Measurements from ENCODE around the gene SLC22A17. TPM values are rescaled to one million over a fixed set of nuclear protein-coding genes. Genes with fewer than 3 reads are reported as not detected.
A peak's percentile ranks its signal among the peaks of the same experiment; 100 is the strongest.

The SLC22A17 gene
- total and polyA plus RNA-seq, 2 of the 13 experiments (the other 11 are each of a cell fraction or from before 2014, with no cell fraction given), result 0.95 to 1.1 TPM

- TF ChIP-seq, protein P1, sequence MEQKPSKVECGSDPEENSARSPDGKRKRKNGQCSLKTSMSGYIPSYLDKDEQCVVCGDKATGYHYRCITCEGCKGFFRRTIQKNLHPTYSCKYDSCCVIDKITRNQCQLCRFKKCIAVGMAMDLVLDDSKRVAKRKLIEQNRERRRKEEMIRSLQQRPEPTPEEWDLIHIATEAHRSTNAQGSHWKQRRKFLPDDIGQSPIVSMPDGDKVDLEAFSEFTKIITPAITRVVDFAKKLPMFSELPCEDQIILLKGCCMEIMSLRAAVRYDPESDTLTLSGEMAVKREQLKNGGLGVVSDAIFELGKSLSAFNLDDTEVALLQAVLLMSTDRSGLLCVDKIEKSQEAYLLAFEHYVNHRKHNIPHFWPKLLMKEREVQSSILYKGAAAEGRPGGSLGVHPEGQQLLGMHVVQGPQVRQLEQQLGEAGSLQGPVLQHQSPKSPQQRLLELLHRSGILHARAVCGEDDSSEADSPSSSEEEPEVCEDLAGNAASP (CRISPR knock-in tag; IDR thresholded peaks at IDR 0.05; ENCODE audit: borderline replicate concordance), result no peak
- TF ChIP-seq ZNF441 (CRISPR knock-in tag; IDR thresholded peaks at IDR 0.05; ENCODE audit: borderline replicate concordance) (no peak), TOE1 (CRISPR knock-in tag; IDR thresholded peaks at IDR 0.05) (no peak), THYN1 (CRISPR knock-in tag; IDR thresholded peaks at IDR 0.05; ENCODE audit: borderline replicate concordance, low read depth) (0 out of 2 replicates have a peak, but pooled peaks have one; percentile 76), MXI1 (IDR thresholded peaks at IDR 0.05; ENCODE audit: borderline replicate concordance, low read depth, low read length) (no peak), ZSCAN31 (CRISPR knock-in tag; IDR thresholded peaks at IDR 0.05; ENCODE audit: low read depth) (0 out of 2 replicates have a peak, but pooled peaks have one; percentile 31), ZNF703 (CRISPR knock-in tag; IDR thresholded peaks at IDR 0.05; ENCODE audit: borderline replicate concordance) (no peak), IKZF4 (CRISPR knock-in tag; IDR thresholded peaks at IDR 0.05; ENCODE audit: borderline replicate concordance, low read depth, not compliant biosample characterization) (no peak), NFKBIZ (CRISPR knock-in tag; IDR thresholded peaks at IDR 0.05) (no peak), MAFG (CRISPR knock-in tag; IDR thresholded peaks at IDR 0.05) (no peak), HNF4G (IDR thresholded peaks at IDR 0.05; ENCODE audit: borderline replicate concordance, low read depth, low read length) (no peak), HNF4G (CRISPR knock-in tag; IDR thresholded peaks at IDR 0.05; ENCODE audit: borderline replicate concordance, low read depth) (no peak), CC2D1A (CRISPR knock-in tag; IDR thresholded peaks at IDR 0.05) (no peak), PLRG1 (conservative IDR thresholded peaks at IDR 0.05) (no peak), NBN (conservative IDR thresholded peaks at IDR 0.05) (no peak), ARNT (IDR thresholded peaks at IDR 0.05) (no peak), PITX1 (CRISPR knock-in tag; IDR thresholded peaks at IDR 0.05) (0 out of 2 replicates have a peak, but pooled peaks have one; percentile 44), ZFYVE20 (CRISPR knock-in tag; IDR thresholded peaks at IDR 0.05; ENCODE audit: borderline replicate concordance, low read depth) (no peak), SCMH1 (CRISPR knock-in tag; IDR thresholded peaks at IDR 0.05; ENCODE audit: borderline replicate concordance) (no peak)
- TF ChIP-seq, protein P2, sequence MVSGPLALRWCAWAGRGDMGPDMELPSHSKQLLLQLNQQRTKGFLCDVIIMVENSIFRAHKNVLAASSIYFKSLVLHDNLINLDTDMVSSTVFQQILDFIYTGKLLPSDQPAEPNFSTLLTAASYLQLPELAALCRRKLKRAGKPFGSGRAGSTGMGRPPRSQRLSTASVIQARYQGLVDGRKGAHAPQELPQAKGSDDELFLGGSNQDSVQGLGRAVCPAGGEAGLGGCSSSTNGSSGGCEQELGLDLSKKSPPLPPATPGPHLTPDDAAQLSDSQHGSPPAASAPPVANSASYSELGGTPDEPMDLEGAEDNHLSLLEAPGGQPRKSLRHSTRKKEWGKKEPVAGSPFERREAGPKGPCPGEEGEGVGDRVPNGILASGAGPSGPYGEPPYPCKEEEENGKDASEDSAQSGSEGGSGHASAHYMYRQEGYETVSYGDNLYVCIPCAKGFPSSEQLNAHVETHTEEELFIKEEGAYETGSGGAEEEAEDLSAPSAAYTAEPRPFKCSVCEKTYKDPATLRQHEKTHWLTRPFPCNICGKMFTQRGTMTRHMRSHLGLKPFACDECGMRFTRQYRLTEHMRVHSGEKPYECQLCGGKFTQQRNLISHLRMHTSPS (CRISPR knock-in tag; IDR thresholded peaks at IDR 0.05; ENCODE audit: low read depth), result peak; percentile 61
- TF ChIP-seq, protein P3, sequence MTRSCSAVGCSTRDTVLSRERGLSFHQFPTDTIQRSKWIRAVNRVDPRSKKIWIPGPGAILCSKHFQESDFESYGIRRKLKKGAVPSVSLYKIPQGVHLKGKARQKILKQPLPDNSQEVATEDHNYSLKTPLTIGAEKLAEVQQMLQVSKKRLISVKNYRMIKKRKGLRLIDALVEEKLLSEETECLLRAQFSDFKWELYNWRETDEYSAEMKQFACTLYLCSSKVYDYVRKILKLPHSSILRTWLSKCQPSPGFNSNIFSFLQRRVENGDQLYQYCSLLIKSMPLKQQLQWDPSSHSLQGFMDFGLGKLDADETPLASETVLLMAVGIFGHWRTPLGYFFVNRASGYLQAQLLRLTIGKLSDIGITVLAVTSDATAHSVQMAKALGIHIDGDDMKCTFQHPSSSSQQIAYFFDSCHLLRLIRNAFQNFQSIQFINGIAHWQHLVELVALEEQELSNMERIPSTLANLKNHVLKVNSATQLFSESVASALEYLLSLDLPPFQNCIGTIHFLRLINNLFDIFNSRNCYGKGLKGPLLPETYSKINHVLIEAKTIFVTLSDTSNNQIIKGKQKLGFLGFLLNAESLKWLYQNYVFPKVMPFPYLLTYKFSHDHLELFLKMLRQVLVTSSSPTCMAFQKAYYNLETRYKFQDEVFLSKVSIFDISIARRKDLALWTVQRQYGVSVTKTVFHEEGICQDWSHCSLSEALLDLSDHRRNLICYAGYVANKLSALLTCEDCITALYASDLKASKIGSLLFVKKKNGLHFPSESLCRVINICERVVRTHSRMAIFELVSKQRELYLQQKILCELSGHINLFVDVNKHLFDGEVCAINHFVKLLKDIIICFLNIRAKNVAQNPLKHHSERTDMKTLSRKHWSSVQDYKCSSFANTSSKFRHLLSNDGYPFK (CRISPR knock-in tag; IDR thresholded peaks at IDR 0.05; ENCODE audit: borderline replicate concordance), result 0 out of 2 replicates have a peak, but pooled peaks have one; percentile 40
- TF ChIP-seq, protein P4, sequence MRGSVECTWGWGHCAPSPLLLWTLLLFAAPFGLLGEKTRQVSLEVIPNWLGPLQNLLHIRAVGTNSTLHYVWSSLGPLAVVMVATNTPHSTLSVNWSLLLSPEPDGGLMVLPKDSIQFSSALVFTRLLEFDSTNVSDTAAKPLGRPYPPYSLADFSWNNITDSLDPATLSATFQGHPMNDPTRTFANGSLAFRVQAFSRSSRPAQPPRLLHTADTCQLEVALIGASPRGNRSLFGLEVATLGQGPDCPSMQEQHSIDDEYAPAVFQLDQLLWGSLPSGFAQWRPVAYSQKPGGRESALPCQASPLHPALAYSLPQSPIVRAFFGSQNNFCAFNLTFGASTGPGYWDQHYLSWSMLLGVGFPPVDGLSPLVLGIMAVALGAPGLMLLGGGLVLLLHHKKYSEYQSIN (CRISPR knock-in tag; IDR thresholded peaks at IDR 0.05; ENCODE audit: borderline replicate concordance), result no peak
Observed at GRCh38 chr14:23360496-23360895, 7.8 kb upstream of the SLC22A17 start (continued).
